Liver (tissue), 9 donors: ENCODE results near the gene HOXC10. TPM values are rescaled to one million over a fixed set of nuclear protein-coding genes. Genes with fewer than 3 reads are reported as not detected.

ENCODE experiments used
- DNase-seq: peaks from one replicate; pipeline ENCODE4 v3.0.0-alpha.2; 2017; ENCODE audit warnings: low spot score
- H3K27ac ChIP-seq, 2 donors: one replicate each; pipeline ENCODE4 v1.7.0; 2013; ENCODE audit warnings: inconsistent platforms in 2 of 2, low read length in 2 of 2, control low read depth in 1 of 2, low read depth in 1 of 2, mild to moderate bottlenecking in 1 of 2
- H3K27me3 ChIP-seq, 4 donors: one replicate each; pipeline versions ENCODE4 v1.6.1 to v1.7.0; 2013; ENCODE audit warnings: low read length in 3 of 4, inconsistent platforms in 1 of 4, mild to moderate bottlenecking in 1 of 4, moderate library complexity in 1 of 4; ENCODE audit not compliant: control insufficient read depth in 4 of 4, insufficient read depth in 4 of 4
- H3K36me3 ChIP-seq, 4 donors: one replicate each; pipeline versions ENCODE4 v1.6.1 to v1.7.0; 2013; ENCODE audit warnings: low read length in 3 of 4, mild to moderate bottlenecking in 3 of 4, low read depth in 1 of 4, moderate library complexity in 1 of 4; ENCODE audit not compliant: control insufficient read depth in 4 of 4, insufficient read depth in 3 of 4
- H3K4me1 ChIP-seq, 4 donors: one replicate each; pipeline versions ENCODE4 v1.6.1 to v1.7.0; 2013; ENCODE audit warnings: low read length in 3 of 4, mild to moderate bottlenecking in 3 of 4, moderate library complexity in 1 of 4; ENCODE audit not compliant: control insufficient read depth in 4 of 4, insufficient read depth in 4 of 4
- H3K4me3 ChIP-seq, 3 donors: one replicate each; pipeline versions ENCODE4 v1.6.1 to v1.7.0; 2013; ENCODE audit warnings: low read length in 3 of 3, control low read depth in 1 of 3, low read depth in 1 of 3, mild to moderate bottlenecking in 1 of 3
- H3K9ac ChIP-seq, 2 donors: one replicate each; pipeline ENCODE4 v1.7.0; 2013; ENCODE audit warnings: low read length in 2 of 2, mild to moderate bottlenecking in 2 of 2, moderate library complexity in 2 of 2, control low read depth in 1 of 2, low read depth in 1 of 2
- H3K9me3 ChIP-seq, 4 donors: one replicate each; pipeline versions ENCODE4 v1.6.1 to v1.7.0; 2013; ENCODE audit warnings: low read length in 3 of 4; ENCODE audit not compliant: control insufficient read depth in 4 of 4
- ATF3 ChIP-seq: IDR thresholded peaks from 2 replicates; pipeline ENCODE4 v1.6.1; 2016; ENCODE audit warnings: antibody characterized with exemption
- CTCF ChIP-seq: fragments of 150-350 bp; IDR thresholded peaks from 2 replicates; pipeline ENCODE4 v1.5.1; 2017; ENCODE audit warnings: improper control_type of control experiment, low read depth, low read length; ENCODE audit not compliant: missing input control
- EGR1 ChIP-seq, 2 donors: IDR thresholded peaks; 2 replicates each; pipeline ENCODE4 v1.6.1; 2016 to 2018; ENCODE audit warnings: antibody characterized with exemption in 2 of 2, low read depth in 2 of 2
- FOXA1 ChIP-seq: IDR thresholded peaks from 2 replicates; pipeline ENCODE4 v1.6.1; 2016; ENCODE audit warnings: antibody characterized with exemption
- FOXA2 ChIP-seq: IDR thresholded peaks from 2 replicates; pipeline ENCODE4 v1.6.1; 2016; ENCODE audit warnings: antibody characterized with exemption
- HNF4A ChIP-seq, 2 donors: conservative IDR thresholded peaks; 2 replicates each; pipeline ENCODE4 v1.6.1; 2016; ENCODE audit warnings: antibody characterized with exemption in 2 of 2, mild to moderate bottlenecking in 2 of 2
- HNF4G ChIP-seq: IDR thresholded peaks from 2 replicates; pipeline ENCODE4 v1.6.1; 2016; ENCODE audit warnings: antibody characterized with exemption
- MAX ChIP-seq: IDR thresholded peaks from 2 replicates; pipeline ENCODE4 v1.6.1; 2016; ENCODE audit warnings: antibody characterized with exemption
- NR2F2 ChIP-seq: IDR thresholded peaks from 2 replicates; pipeline ENCODE4 v1.6.1; 2016; ENCODE audit warnings: antibody characterized with exemption
- RXRA ChIP-seq, 2 donors: IDR thresholded peaks; 2 replicates each; pipeline ENCODE4 v1.6.1; 2017 to 2018; ENCODE audit warnings: antibody characterized with exemption in 2 of 2, mild to moderate bottlenecking in 1 of 2
- YY1 ChIP-seq: IDR thresholded peaks from 2 replicates; pipeline ENCODE4 v1.6.1; 2016; ENCODE audit warnings: antibody characterized with exemption, mild to moderate bottlenecking
- ZBTB33 ChIP-seq: IDR thresholded peaks from 2 replicates; pipeline ENCODE4 v1.6.1; 2016; ENCODE audit warnings: antibody characterized with exemption
- WGBS: extraction: QIAGEN DNeasy Blood & Tissue Kit; methylation state at CpG from one replicate; pipeline ENCODE4 v1.1.7; 2013; 5-methylcytosine and 5-hydroxymethylcytosine counted together
- polyA plus RNA-seq, 2 donors: library from polyadenylated mRNA; stranded (reverse) in 1 of 2; unstranded in 1 of 2; fragments of 200-250 nt in 1 of 2; fragments of >200 nt in 1 of 2; fragmentation: Nextera tagmentation in 1 of 2; extraction: Ambion mirVana in 1 of 2; gene quantifications; one replicate each; pipeline versions ENCODE4 v1.2.1 to v1.2.3, GENCODE V29; 2013 to 2015
- total RNA-seq, 2 donors: library from RNA; depleted of rRNA; stranded (reverse); fragments of >200 nt; gene quantifications; one replicate each; pipeline ENCODE4 v1.2.3, GENCODE V29; 2014
- donor health status: healthy.
- donor health status: healthy.
- donor health status: healthy.
- donor health status: healthy.
- donor health status: healthy.

Gene HOXC10
- total and polyA plus RNA-seq, 4 donors, result not detected

- H3K4me3 ChIP-seq, result no peak overlapping the region
- 26% methylated on average over 8 of the region's 8 CpGs for WGBS
- no peak for DNase-seq
- no peaks in the 10 kb centered on the region for H3K9me3 ChIP-seq
- H3K9ac ChIP-seq, result no peak overlapping the region
- TF ChIP-seq ATF3, result no peak
- no peak for TF ChIP-seq RXRA (IDR thresholded peaks at IDR 0.05)
- TF ChIP-seq FOXA2, result no peak
- no peak for TF ChIP-seq HNF4G
- TF ChIP-seq ZBTB33, result no peak
- no peak for TF ChIP-seq YY1
- TF ChIP-seq NR2F2, result no peak
- no peak for TF ChIP-seq EGR1 (IDR thresholded peaks at IDR 0.05; ENCODE audit: low read depth in 2 of 2)
- no peak for TF ChIP-seq FOXA1
- no peak for TF ChIP-seq CTCF
- no peak for TF ChIP-seq HNF4A (conservative IDR thresholded peaks at IDR 0.05)
- peaks cover 0 to 11% (median 6%) of the 10 kb centered on the region in 4 donors for H3K4me1 ChIP-seq
- no peak overlapping the region for H3K27ac ChIP-seq
- H3K36me3 ChIP-seq, result no peaks in the 10 kb centered on the region
- H3K27me3 ChIP-seq, result peaks cover 6 to 47% (median 24%) of the 10 kb centered on the region in 4 donors
These were observed 38.3 kb downstream of the HOXC10 start for GRCh38 chr12:54022960-54023884.

- Histone ChIP-seq H3K36me3 (no peaks in the 10 kb centered on the region), H3K4me3 (no peak overlapping the region), H3K27ac (no peak overlapping the region), H3K9me3 (no peaks in the 10 kb centered on the region), H3K9ac (no peak overlapping the region), H3K27me3 (peaks cover 8 to 46% (median 29%) of the 10 kb centered on the region in 4 donors), H3K4me1 (peaks cover 0 to 9% (median 3%) of the 10 kb centered on the region in 4 donors)
- DNase-seq, result no peak
- no peak for TF ChIP-seq MAX
- WGBS, result 12% methylated on average over 17 of the region's 17 CpGs
These were observed 39.2 kb downstream of the HOXC10 start for GRCh38 chr12:54024127-54024526.
